Right atrium auricular region (tissue), 2 donors: ENCODE results near the gene SNX22. TPM values are rescaled to one million over a fixed set of nuclear protein-coding genes. Genes with fewer than 3 reads are reported as not detected.
"Not testable (repeated sequence)": the region's sequence is repeated elsewhere in the genome, so short reads cannot be mapped to it uniquely, and the experiment has no call there.

ENCODE experiments used
- DNase-seq: peaks from one replicate; pipeline ENCODE4 v3.0.0-alpha.2; 2019; ENCODE audit warnings: low spot score
- H3K27ac ChIP-seq, 2 donors: fragments of 200-600 bp; sonication (generic); 1 replicate in 1 of 2; 2 replicates in 1 of 2; pipeline ENCODE4 v1.5.1; 2016 to 2019
- H3K27me3 ChIP-seq, 2 donors: fragments of 200-600 bp; sonication (generic); one replicate each; pipeline versions ENCODE4 v1.5.1 to v1.6.0; 2017 to 2019
- H3K36me3 ChIP-seq: fragments of 200-600 bp; sonication (generic); one replicate; pipeline ENCODE4 v1.5.1; 2016
- H3K4me1 ChIP-seq, 2 donors: fragments of 200-600 bp; sonication (generic); one replicate each; pipeline versions ENCODE4 v1.5.1 to v1.6.0; 2017 to 2019
- H3K4me3 ChIP-seq, 2 donors: fragments of 200-600 bp; sonication (generic); 1 replicate in 1 of 2; 2 replicates in 1 of 2; pipeline ENCODE4 v1.5.1; 2017 to 2019; ENCODE audit warnings: mild to moderate bottlenecking in 1 of 2, moderate library complexity in 1 of 2
- H3K9me3 ChIP-seq, 2 donors: fragments of 200-600 bp; sonication (generic); one replicate each; pipeline ENCODE4 v1.5.1; 2019
- CTCF ChIP-seq, 2 donors: fragments of 200-600 bp; sonication (generic); IDR thresholded peaks; one replicate each; pipeline ENCODE4 v1.5.1; 2019; ENCODE audit warnings: antibody characterized with exemption in 2 of 2
- total RNA-seq, 2 donors: library from RNA; depleted of rRNA; stranded (reverse); fragments of >200 nt; gene quantifications; one replicate each; pipeline ENCODE4 v1.1.0, GENCODE V29; 2016

The SNX22 gene
- 10 to 100 TPM; 11.9 to 12.4 TPM for total RNA-seq

- Histone ChIP-seq H3K27me3 (no peaks in the 10 kb centered on the region), H3K4me3 (peak within 1 kb of the TSS; percentile 47 to 60), H3K27ac (peak within 1 kb of the TSS; percentile 86 to 92), H3K9me3 (no peaks in the 10 kb centered on the region), H3K36me3 (peaks cover 21% of the 10 kb centered on the region), H3K4me1 (peaks cover 0 to 43% of the 10 kb centered on the region in 2 donors)
- no peak for TF ChIP-seq CTCF (IDR thresholded peaks at IDR 0.05)
- DNase-seq: no peak
Measured at GRCh38 chr15:64151727-64152506, at the start of gene SNX22. SNX22 (plus strand) TSS chr15:64151731; CDS start chr15:64151776, 45 bp downstream.

GRCh38 chr15:64102497-64102896, 49.0 kb upstream of the SNX22 start:
- Histone ChIP-seq H3K4me3 (no peak overlapping the region), H3K9me3 (no peaks in the 10 kb centered on the region), H3K27ac (no peak overlapping the region), H3K27me3 (no peaks in the 10 kb centered on the region), H3K36me3 (no peaks in the 10 kb centered on the region), H3K4me1 (peaks cover 0 to 56% of the 10 kb centered on the region in 2 donors)
- no peak for DNase-seq
- no peak for TF ChIP-seq CTCF (IDR thresholded peaks at IDR 0.05)

GRCh38 chr15:64105113-64105704, 46.3 kb upstream of the SNX22 start:
- peak overlapping the region; percentile 48 to 64 for H3K27ac ChIP-seq
- H3K9me3 ChIP-seq: no peaks in the 10 kb centered on the region
- H3K36me3 ChIP-seq: no peaks in the 10 kb centered on the region
- no peaks in the 10 kb centered on the region for H3K27me3 ChIP-seq
- no peak for TF ChIP-seq CTCF (IDR thresholded peaks at IDR 0.05)
- DNase-seq: no peak
- H3K4me3 ChIP-seq: no peak overlapping the region
- H3K4me1 ChIP-seq: peaks cover 0 to 44% of the 10 kb centered on the region in 2 donors

- no peak for TF ChIP-seq CTCF (IDR thresholded peaks at IDR 0.05)
- Histone ChIP-seq H3K9me3 (no peaks in the 10 kb centered on the region), H3K27ac (no peak overlapping the region), H3K4me3 (no peak overlapping the region), H3K4me1 (peaks cover 0 to 63% of the 10 kb centered on the region in 2 donors), H3K36me3 (no peaks in the 10 kb centered on the region), H3K27me3 (no peaks in the 10 kb centered on the region)
- DNase-seq: no peak
Measured at GRCh38 chr15:64107337-64107736, 44.2 kb upstream of the SNX22 start.

- peak overlapping the region; percentile 4 to 17 for H3K27ac ChIP-seq
Measured at GRCh38 chr15:64110108-64110701, 41.3 kb upstream of the SNX22 start.

More at GRCh38 chr15:64110108-64110701, 41.3 kb upstream of the SNX22 start:
- DNase-seq, H3K9me3 ChIP-seq, H3K27me3 ChIP-seq, H3K4me3 ChIP-seq: not testable (repeated sequence)
- peaks cover 25% of the 10 kb centered on the region for H3K36me3 ChIP-seq
- H3K4me1 ChIP-seq: peaks cover 0 to 67% of the 10 kb centered on the region in 2 donors
